ENCODE data around the gene FBXO21.

DNA sequence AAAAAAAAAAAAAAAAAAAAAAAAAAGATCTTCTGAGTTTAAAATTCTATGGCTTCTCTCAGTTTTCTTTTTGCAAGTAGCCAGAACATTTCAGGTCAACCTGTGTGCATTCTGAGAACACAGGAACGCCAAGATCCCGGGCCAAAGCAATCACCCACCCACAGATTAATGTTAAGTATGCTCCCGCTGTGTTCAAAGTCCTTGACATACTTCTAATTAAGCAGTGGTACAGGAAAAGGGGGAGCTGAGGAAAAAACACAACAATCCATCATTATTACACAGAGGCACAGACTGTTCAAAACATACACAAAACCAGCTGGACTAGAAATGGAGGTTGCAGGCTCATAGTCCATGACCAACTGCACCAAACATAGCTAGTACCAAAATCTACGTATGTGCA lies 2.8 kb downstream of the FBXO21 start:
- TF ChIP-seq CTCF (IDR thresholded peaks at IDR 0.05) = no peak
- TF ChIP-seq POLR2A (IDR thresholded peaks at IDR 0.05) = no peak
- no peak for TF ChIP-seq EP300 (IDR thresholded peaks at IDR 0.05)
- no peak for TF ChIP-seq POLR2AphosphoS5 (IDR thresholded peaks at IDR 0.05)
